ENCODE results near the gene THRSP.
"Not testable (repeated sequence)": the region's sequence is repeated elsewhere in the genome, so short reads cannot be mapped to it uniquely, and the experiment has no call there.

The THRSP gene

DNA sequence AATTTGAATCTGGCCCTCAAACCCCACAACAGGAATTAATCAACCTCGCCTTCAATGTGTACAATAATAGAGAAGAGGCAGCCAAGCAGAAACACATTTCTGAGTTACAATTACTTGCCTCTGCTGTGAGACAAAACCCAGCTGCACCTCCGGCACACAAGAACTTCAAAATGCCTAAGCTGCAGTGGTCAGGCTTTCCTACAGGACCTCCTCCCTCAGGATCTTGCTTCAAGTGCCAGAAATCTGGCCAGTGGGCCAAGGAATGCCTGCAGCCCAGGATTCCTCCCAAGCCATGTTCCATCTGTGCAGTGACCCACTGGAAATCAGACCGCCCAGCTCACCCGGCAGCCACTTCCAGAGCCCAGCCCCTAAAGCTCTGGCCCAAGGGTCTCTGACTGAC, 19.4 kb downstream of the THRSP start:
- DNase-seq (ENCODE audit: low read depth, low spot score), result no peak
- no peak overlapping the region for H3K4me3 ChIP-seq (ENCODE audit: insufficient read length, low read depth)
- TF ChIP-seq ZNF274 (IDR thresholded peaks at IDR 0.05; ENCODE audit: low read depth, low read length), result no peak

DNA sequence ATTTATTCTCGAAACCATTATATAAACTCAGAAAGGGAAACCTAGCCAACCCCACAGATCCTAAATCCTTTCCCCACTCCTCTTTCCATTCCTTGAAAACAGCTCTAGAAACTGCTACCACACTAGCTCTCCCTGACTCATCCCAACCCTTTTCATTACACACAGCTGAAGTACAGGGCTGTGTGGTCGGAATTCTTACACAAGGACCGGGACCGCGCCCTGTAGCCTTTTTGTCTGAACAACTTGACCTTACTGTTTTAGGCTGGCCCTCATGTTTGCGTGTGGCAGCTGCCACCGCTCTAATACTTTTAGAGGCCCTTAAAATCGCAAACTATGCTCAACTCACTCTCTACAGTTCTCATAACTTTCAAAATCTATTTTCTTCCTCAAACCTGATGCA, 20.8 kb downstream of the THRSP start:
- H3K36me3 ChIP-seq (ENCODE audit: insufficient read depth, insufficient read length, low read length); H3K9ac ChIP-seq (ENCODE audit: insufficient read length, low read depth); DNase-seq (ENCODE audit: low read depth, low spot score); H3K4me3 ChIP-seq (ENCODE audit: insufficient read length, low read depth); H3K27me3 ChIP-seq (ENCODE audit: insufficient read depth, insufficient read length); H3K9me3 ChIP-seq (ENCODE audit: insufficient read depth, low read length); H3K4me1 ChIP-seq (ENCODE audit: insufficient read depth, insufficient read length): not testable (repeated sequence)

More for the DNA sequence above, 19.4 kb downstream of the THRSP start:
- Histone ChIP-seq H3K4me1 (ENCODE audit: insufficient read depth, insufficient read length) (no peaks in the 10 kb centered on the region), H3K9ac (ENCODE audit: insufficient read length, low read depth) (no peak overlapping the region), H3K9me3 (ENCODE audit: insufficient read depth, low read length) (no peaks in the 10 kb centered on the region), H3K36me3 (ENCODE audit: insufficient read depth, insufficient read length, low read length) (peaks cover 5% of the 10 kb centered on the region), H3K27me3 (ENCODE audit: insufficient read depth, insufficient read length) (no peaks in the 10 kb centered on the region)

DNA sequence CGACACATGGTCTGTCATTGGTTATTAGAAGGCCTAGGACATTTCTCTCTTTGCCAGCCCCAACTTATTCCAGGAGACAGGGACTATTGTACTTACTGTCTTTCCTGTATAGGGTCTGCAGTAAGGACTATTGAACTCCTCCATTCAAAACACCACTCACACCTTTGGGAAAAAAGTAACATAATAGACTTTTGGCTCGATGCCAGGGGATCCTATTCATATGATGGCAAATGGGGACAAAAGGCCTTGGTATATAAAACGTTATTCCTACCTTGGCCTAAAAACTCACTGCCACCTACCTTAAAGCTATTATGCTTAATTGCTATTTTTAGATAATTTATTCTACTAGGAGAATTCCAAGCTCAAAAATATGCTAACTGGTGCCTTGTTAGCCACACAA, 22.3 kb downstream of the THRSP start:
- TF ChIP-seq SUZ12 (IDR thresholded peaks at IDR 0.05; ENCODE audit: extremely low read depth, insufficient read depth, insufficient read length), result no peak
- no peak for TF ChIP-seq YY1 (IDR thresholded peaks at IDR 0.05; ENCODE audit: insufficient read depth, insufficient read length)
- TF ChIP-seq ZNF274 (IDR thresholded peaks at IDR 0.05; ENCODE audit: low read depth, low read length), result no peak
- Histone ChIP-seq H3K9ac (ENCODE audit: insufficient read length, low read depth) (no peak overlapping the region), H3K9me3 (ENCODE audit: insufficient read depth, low read length) (no peaks in the 10 kb centered on the region), H3K4me3 (ENCODE audit: insufficient read length, low read depth) (no peak overlapping the region), H3K36me3 (ENCODE audit: insufficient read depth, insufficient read length, low read length) (no peaks in the 10 kb centered on the region), H3K4me1 (ENCODE audit: insufficient read depth, insufficient read length) (no peaks in the 10 kb centered on the region), H3K27me3 (ENCODE audit: insufficient read depth, insufficient read length) (no peaks in the 10 kb centered on the region)
- DNase-seq (ENCODE audit: low read depth, low spot score), result no peak

DNA sequence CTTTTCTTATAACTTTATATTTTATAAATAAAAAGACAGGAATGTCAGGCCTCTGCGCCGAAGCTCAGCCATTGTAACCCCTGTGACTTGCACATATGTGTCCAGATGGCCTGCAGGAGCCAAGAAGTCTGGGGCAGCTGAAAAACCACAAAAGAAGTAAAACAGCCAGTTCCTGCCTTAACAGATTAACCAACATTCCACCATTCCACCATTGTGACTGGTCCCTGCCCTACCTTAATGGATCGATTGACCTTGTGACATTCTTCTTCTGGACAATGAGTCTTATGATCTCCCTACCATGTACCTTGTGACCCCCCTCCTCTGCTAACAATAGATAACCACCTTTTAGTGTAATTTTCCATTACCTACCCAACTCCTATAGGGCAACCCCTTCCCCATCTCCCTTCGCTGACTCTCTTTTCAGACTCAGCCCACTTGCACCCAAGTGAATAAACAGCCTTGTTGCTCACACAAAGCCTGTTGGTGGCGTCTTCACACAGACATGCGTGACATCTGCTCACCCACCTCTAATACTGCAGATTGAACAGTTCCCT, 22.9 kb downstream of the THRSP start:
- H3K9me3 ChIP-seq (ENCODE audit: insufficient read depth, low read length); H3K27me3 ChIP-seq (ENCODE audit: insufficient read depth, insufficient read length); H3K9ac ChIP-seq (ENCODE audit: insufficient read length, low read depth); H3K36me3 ChIP-seq (ENCODE audit: insufficient read depth, insufficient read length, low read length); H3K4me3 ChIP-seq (ENCODE audit: insufficient read length, low read depth); H3K4me1 ChIP-seq (ENCODE audit: insufficient read depth, insufficient read length); DNase-seq (ENCODE audit: low read depth, low spot score): not testable (repeated sequence)

DNA sequence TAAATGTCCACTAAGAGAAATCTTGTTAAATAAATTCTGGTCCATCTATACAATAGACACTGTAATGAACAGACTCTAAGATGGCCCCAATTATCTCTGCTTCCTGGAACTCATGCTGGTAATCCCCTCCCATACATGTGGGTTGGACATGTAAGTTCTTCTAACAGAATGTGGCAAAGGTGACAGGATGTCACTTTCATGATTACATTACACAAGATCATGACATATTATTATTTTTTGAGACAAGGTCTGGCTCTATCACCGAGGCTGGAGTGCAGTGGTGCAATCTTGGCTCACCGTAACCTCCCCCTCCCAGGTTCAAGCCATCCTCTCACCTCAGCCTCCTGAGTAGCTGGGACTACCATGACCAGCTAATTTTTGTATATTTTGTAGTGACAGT, 30.6 kb downstream of the THRSP start:
- Histone ChIP-seq H3K27me3 (ENCODE audit: insufficient read depth, insufficient read length) (no peaks in the 10 kb centered on the region), H3K9ac (ENCODE audit: insufficient read length, low read depth) (no peak overlapping the region), H3K9me3 (ENCODE audit: insufficient read depth, low read length) (no peaks in the 10 kb centered on the region), H3K36me3 (ENCODE audit: insufficient read depth, insufficient read length, low read length) (peaks cover 20% of the 10 kb centered on the region), H3K4me3 (ENCODE audit: insufficient read length, low read depth) (no peak overlapping the region), H3K4me1 (ENCODE audit: insufficient read depth, insufficient read length) (no peaks in the 10 kb centered on the region)
- DNase-seq (ENCODE audit: low read depth, low spot score), result no peak
- TF ChIP-seq ZNF274 (IDR thresholded peaks at IDR 0.05; ENCODE audit: low read depth, low read length) (no peak), SUZ12 (IDR thresholded peaks at IDR 0.05; ENCODE audit: extremely low read depth, insufficient read depth, insufficient read length) (no peak), YY1 (IDR thresholded peaks at IDR 0.05; ENCODE audit: insufficient read depth, insufficient read length) (no peak)

DNA sequence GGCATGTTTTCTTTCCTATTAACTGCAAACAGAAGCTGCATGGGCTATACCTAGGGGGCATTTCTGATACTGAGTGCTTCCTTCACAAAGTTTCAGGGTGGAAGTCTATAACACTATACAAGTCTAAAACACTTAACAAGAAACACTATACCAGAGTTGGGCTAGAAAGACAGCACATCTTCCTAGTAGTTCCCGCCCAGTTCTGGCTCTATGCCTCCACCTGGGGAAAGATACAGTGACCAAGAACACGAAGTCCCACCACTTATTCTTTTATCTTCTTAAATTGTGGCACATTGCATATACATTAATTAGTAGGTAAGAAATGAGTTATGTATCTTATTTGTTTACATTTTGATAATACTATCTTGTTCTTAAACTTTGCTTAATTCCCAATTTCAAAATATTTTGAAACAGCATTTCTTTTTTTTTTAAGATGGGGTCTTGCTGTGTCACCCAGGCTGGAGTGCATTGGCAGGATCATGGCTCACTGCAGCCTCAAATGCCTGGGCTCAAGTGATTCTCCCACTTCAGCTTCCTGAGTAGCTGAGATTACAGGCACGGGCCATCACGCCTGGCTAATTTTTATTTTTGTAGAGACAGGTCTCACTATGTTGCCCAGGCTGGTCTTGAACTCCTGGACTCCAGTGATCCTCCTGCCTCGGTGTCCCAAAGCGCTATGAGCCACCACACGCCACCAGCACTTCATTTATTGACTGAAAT, 34.2 kb downstream of the THRSP start:
- no peaks in the 10 kb centered on the region for H3K4me1 ChIP-seq (ENCODE audit: insufficient read depth, insufficient read length)
- H3K27me3 ChIP-seq (ENCODE audit: insufficient read depth, insufficient read length), result no peaks in the 10 kb centered on the region
- no peaks in the 10 kb centered on the region for H3K9me3 ChIP-seq (ENCODE audit: insufficient read depth, low read length)
- peaks cover 43% of the 10 kb centered on the region for H3K36me3 ChIP-seq (ENCODE audit: insufficient read depth, insufficient read length, low read length)
- H3K9ac ChIP-seq (ENCODE audit: insufficient read length, low read depth), result no peak overlapping the region
- no peak overlapping the region for H3K4me3 ChIP-seq (ENCODE audit: insufficient read length, low read depth)
- no peak for DNase-seq (ENCODE audit: low read depth, low spot score)
- TF ChIP-seq YY1 (IDR thresholded peaks at IDR 0.05; ENCODE audit: insufficient read depth, insufficient read length) (no peak), SUZ12 (IDR thresholded peaks at IDR 0.05; ENCODE audit: extremely low read depth, insufficient read depth, insufficient read length) (no peak), ZNF274 (IDR thresholded peaks at IDR 0.05; ENCODE audit: low read depth, low read length) (no peak)

DNA sequence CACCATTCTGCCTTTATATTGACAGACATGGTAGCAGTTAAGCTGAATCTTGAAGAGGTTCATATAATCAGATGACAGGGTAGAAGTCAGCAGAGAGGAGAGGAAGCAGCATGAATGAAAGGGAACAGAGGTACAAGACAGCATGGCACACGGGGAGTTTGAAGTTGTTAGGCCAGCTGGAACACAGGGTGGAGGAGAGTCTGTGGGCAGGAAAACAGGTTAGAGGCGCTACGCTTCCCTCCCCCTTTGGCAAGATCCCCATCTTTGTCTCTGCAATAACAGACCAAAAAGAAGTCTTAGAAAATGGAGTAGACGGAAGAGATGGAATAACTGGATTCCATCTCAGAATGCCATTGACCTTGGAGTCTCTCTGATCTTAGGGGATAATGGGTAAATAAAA, 36.0 kb downstream of the THRSP start:
- Histone ChIP-seq H3K4me1 (ENCODE audit: insufficient read depth, insufficient read length) (no peaks in the 10 kb centered on the region), H3K9ac (ENCODE audit: insufficient read length, low read depth) (no peak overlapping the region), H3K36me3 (ENCODE audit: insufficient read depth, insufficient read length, low read length) (peaks cover 46% of the 10 kb centered on the region), H3K9me3 (ENCODE audit: insufficient read depth, low read length) (no peaks in the 10 kb centered on the region), H3K4me3 (ENCODE audit: insufficient read length, low read depth) (no peak overlapping the region), H3K27me3 (ENCODE audit: insufficient read depth, insufficient read length) (no peaks in the 10 kb centered on the region)
- DNase-seq (ENCODE audit: low read depth, low spot score), result no peak
- TF ChIP-seq ZNF274 (IDR thresholded peaks at IDR 0.05; ENCODE audit: low read depth, low read length) (no peak), SUZ12 (IDR thresholded peaks at IDR 0.05; ENCODE audit: extremely low read depth, insufficient read depth, insufficient read length) (no peak), YY1 (IDR thresholded peaks at IDR 0.05; ENCODE audit: insufficient read depth, insufficient read length) (no peak)

DNA sequence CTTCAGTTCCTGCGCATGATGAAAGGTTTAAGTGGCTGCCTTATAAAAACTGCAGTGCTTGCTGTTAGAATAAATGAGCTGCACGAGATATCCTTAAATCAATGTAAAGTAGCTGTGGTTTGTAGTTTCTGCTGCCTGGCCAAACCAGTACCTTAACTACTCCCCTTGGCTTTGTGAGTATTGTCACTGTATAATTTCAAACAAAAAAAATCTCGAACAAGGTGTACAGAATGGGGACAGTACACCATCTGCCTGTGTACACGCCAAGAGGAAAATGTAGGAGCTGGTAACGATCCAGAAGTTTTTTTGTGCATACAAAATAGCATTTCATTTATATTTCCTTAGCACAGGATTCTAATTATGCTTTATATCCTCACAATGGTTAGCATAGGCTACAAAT, 36.6 kb downstream of the THRSP start:
- no peaks in the 10 kb centered on the region for H3K9me3 ChIP-seq (ENCODE audit: insufficient read depth, low read length)
- H3K27me3 ChIP-seq (ENCODE audit: insufficient read depth, insufficient read length), result no peaks in the 10 kb centered on the region
- peaks cover 41% of the 10 kb centered on the region for H3K36me3 ChIP-seq (ENCODE audit: insufficient read depth, insufficient read length, low read length)
- H3K9ac ChIP-seq (ENCODE audit: insufficient read length, low read depth), result no peak overlapping the region
- DNase-seq (ENCODE audit: low read depth, low spot score), result no peak
- TF ChIP-seq YY1 (IDR thresholded peaks at IDR 0.05; ENCODE audit: insufficient read depth, insufficient read length) (no peak), ZNF274 (IDR thresholded peaks at IDR 0.05; ENCODE audit: low read depth, low read length) (no peak), SUZ12 (IDR thresholded peaks at IDR 0.05; ENCODE audit: extremely low read depth, insufficient read depth, insufficient read length) (no peak)
- H3K4me1 ChIP-seq (ENCODE audit: insufficient read depth, insufficient read length), result no peaks in the 10 kb centered on the region
- no peak overlapping the region for H3K4me3 ChIP-seq (ENCODE audit: insufficient read length, low read depth)
